HG03139 (cell line): Measurements from ENCODE around the gene TACSTD2.
"Not testable (repeated sequence)": the region's sequence is repeated elsewhere in the genome, so short reads cannot be mapped to it uniquely, and the experiment has no call there.

Experiments used
- ATAC-seq: cut with Tn5 transposase; IDR thresholded peaks from one replicate; pipeline ENCODE4 v1.9.1; 2021; ENCODE audit not compliant: unreplicated experiment

TACSTD2 gene

GRCh38 chr1:58588396-58588795, 11.3 kb upstream of the TACSTD2 start:
- ATAC-seq = no peak

- no peak for ATAC-seq
These were observed 10.6 kb upstream of the TACSTD2 start for GRCh38 chr1:58587667-58588066.

- no peak for ATAC-seq
These were observed 9.2 kb upstream of the TACSTD2 start for GRCh38 chr1:58586271-58586670.

- no peak for ATAC-seq
These were observed 8.6 kb upstream of the TACSTD2 start for GRCh38 chr1:58585581-58586151.

GRCh38 chr1:58585166-58585565, 8.1 kb upstream of the TACSTD2 start:
- no peak for ATAC-seq

- peak; percentile 57 for ATAC-seq
These were observed 7.2 kb upstream of the TACSTD2 start for GRCh38 chr1:58584082-58584895.

GRCh38 chr1:58583496-58583895, 6.4 kb upstream of the TACSTD2 start:
- no peak for ATAC-seq

GRCh38 chr1:58582143-58582542, 5.1 kb upstream of the TACSTD2 start:
- ATAC-seq = not testable (repeated sequence)

- no peak for ATAC-seq
These were observed 4.6 kb upstream of the TACSTD2 start for GRCh38 chr1:58581641-58582040.

- ATAC-seq = no peak
These were observed 3.1 kb upstream of the TACSTD2 start for GRCh38 chr1:58580186-58580585.

GRCh38 chr1:58577654-58578030, 590 bp upstream of the TACSTD2 start:
- no peak for ATAC-seq

GRCh38 chr1:58576325-58576726, 726 bp downstream of the TACSTD2 start:
- no peak for ATAC-seq

- no peak for ATAC-seq
These were observed 1.3 kb downstream of the TACSTD2 start for GRCh38 chr1:58575551-58576324.

- ATAC-seq = no peak
These were observed 2.2 kb downstream of the TACSTD2 start for GRCh38 chr1:58574816-58575215.

GRCh38 chr1:58573705-58574591, 3.1 kb downstream of the TACSTD2 start:
- ATAC-seq = peak; percentile 95

- no peak for ATAC-seq
These were observed 3.9 kb downstream of the TACSTD2 start for GRCh38 chr1:58573138-58573537.

- ATAC-seq = no peak
These were observed 4.4 kb downstream of the TACSTD2 start for GRCh38 chr1:58572690-58573089.

GRCh38 chr1:58571616-58572015, 5.4 kb downstream of the TACSTD2 start:
- ATAC-seq = no peak

- no peak for ATAC-seq
These were observed 6.2 kb downstream of the TACSTD2 start for GRCh38 chr1:58570817-58571216.

- ATAC-seq = no peak
These were observed 7.0 kb downstream of the TACSTD2 start for GRCh38 chr1:58570094-58570493.

- ATAC-seq = no peak
These were observed 8.1 kb downstream of the TACSTD2 start for GRCh38 chr1:58568911-58569310.
